Measurements from ENCODE around the gene BMP7.

BMP7 gene

DNA sequence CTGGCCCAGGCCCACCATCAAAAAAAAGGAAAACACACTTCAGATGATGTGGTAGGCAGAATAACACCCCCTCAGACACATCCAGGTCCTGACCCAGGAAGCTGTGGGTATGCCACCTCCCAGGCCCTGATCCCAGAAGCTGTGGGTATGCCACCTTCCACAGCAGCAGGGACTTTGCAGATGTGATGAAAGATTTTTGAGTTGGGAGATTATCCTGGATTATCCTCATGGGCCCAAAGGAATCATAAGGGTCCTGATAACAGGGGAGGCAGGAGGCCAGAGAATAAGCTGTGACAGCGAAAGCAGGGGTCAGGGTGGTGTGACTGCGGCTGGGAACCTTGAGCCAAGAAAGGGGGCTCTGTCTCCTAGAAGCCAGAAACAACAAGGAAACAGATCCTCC lies 55.0 kb downstream of the BMP7 start:
- DNase-seq (ENCODE audit: low spot score): no peak
- in situ Hi-C loops (cut with MboI; ENCODE audit: low pct_unique_long_range_greater_than_20kb, low sequenced_read_pairs, unreplicated experiment): no loop called here
- TF ChIP-seq, protein P1, sequence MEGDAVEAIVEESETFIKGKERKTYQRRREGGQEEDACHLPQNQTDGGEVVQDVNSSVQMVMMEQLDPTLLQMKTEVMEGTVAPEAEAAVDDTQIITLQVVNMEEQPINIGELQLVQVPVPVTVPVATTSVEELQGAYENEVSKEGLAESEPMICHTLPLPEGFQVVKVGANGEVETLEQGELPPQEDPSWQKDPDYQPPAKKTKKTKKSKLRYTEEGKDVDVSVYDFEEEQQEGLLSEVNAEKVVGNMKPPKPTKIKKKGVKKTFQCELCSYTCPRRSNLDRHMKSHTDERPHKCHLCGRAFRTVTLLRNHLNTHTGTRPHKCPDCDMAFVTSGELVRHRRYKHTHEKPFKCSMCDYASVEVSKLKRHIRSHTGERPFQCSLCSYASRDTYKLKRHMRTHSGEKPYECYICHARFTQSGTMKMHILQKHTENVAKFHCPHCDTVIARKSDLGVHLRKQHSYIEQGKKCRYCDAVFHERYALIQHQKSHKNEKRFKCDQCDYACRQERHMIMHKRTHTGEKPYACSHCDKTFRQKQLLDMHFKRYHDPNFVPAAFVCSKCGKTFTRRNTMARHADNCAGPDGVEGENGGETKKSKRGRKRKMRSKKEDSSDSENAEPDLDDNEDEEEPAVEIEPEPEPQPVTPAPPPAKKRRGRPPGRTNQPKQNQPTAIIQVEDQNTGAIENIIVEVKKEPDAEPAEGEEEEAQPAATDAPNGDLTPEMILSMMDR (IDR thresholded peaks at IDR 0.05; ENCODE audit: extremely low read depth, insufficient read depth, missing control alignments): no peak

DNA sequence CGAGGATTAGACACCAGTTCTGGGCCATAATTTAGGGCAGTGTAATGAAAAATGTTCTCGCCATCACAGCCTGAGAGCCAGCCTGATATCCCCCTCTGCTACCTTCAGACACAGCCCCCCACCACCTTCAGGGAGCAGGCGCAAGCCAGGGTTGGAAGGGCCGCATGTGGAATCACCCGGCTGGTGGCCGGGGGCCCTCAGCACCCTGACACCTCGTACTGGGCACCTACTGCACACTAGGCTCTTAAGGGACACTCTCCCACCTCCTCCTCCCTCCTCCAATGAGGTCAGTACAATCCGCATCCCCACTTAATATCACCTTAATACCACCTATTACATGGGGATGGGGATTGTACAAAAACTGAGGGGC lies 55.5 kb downstream of the BMP7 start:
- in situ Hi-C loops (cut with MboI; ENCODE audit: low pct_unique_long_range_greater_than_20kb, low sequenced_read_pairs, unreplicated experiment): no loop called here
- TF ChIP-seq, protein P1 (IDR thresholded peaks at IDR 0.05; ENCODE audit: extremely low read depth, insufficient read depth, missing control alignments): no peak
- no peak for DNase-seq (ENCODE audit: low spot score)

DNA sequence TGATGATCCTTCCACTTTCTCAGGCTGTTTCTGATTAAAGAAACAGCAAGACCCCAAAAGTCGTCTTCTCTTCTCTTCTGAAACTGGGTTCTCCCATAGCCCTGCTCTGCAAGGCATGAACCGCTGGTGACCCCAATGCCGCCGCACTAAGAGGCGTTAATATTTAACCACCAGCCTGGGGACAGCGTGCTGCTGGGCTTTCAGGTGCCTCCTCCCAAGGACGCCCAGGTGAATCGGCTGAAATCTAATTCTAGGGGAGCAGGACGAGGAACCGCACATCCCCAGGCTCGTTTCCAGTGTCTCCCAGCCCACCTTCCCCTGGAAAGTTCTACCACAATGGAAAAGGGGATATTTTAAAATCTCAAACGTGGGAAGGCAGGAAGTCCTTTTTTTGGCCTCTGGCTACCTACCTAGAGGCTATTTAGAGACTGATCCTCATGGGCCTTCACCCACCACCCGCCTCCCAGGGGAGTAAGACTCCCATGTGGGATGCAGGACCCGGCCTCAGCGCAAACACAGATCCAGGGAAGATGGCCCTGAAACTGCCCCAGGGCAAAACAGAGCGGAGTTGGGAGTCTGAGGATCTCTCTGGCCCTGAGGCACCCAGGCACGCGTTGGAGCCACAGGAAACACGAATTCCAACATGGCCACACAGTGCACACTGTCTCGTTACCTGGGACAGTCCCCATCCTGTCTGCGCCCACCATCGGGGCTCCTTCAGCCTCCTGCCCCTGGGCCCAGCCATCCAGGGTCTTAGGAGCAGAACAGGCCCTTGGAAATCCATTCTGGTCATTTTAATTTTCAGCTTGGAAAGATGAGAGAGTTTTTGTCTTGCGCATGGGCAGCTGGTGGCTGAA lies 56.2 kb downstream of the BMP7 start:
- TF ChIP-seq, protein P1 (IDR thresholded peaks at IDR 0.05; ENCODE audit: extremely low read depth, insufficient read depth, missing control alignments): no peak
- in situ Hi-C loops (cut with MboI; ENCODE audit: low pct_unique_long_range_greater_than_20kb, low sequenced_read_pairs, unreplicated experiment): no loop called here
- DNase-seq (ENCODE audit: low spot score): no peak

DNA sequence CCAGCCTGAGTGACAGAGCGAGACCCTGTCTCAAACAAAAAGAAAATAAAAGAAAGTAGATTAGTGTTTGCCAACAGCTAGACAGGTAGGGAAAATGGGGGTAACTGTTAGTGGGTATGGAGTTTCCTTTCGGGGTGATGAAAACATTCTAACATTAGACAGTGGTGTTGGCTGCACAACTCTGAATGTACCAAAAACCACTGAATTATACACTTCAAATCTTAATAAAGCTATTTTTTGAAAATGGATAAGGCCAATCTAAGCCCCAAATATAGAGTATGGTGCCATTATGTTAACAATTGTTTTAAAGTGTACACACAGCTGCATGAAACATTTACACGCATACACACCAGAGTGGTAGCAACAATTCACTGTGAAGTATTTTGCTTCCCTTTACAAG lies 57.0 kb downstream of the BMP7 start:
- TF ChIP-seq, protein P1 (IDR thresholded peaks at IDR 0.05; ENCODE audit: extremely low read depth, insufficient read depth, missing control alignments): no peak
- in situ Hi-C loops (cut with MboI; ENCODE audit: low pct_unique_long_range_greater_than_20kb, low sequenced_read_pairs, unreplicated experiment): no loop called here
- DNase-seq (ENCODE audit: low spot score): no peak

DNA sequence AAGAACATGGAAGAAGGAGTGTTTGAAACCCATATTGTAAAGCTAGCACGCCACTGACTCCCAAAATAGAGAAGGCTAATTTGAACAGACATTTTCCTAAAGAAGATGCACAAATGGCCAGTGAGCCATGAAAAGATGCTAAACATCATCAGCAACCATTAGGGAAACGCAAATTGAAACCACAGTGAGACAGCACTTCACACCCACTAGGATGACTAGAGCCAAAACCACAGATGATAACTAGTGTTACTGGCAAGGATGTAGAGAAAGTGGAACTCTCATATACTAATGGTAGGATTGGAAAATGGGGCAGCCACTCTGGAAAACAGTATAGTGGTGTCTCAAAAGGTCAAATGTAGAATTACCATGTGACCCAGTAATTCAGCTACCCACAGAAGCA lies 58.2 kb downstream of the BMP7 start:
- TF ChIP-seq, protein P1 (IDR thresholded peaks at IDR 0.05; ENCODE audit: extremely low read depth, insufficient read depth, missing control alignments): no peak
- in situ Hi-C loops (cut with MboI; ENCODE audit: low pct_unique_long_range_greater_than_20kb, low sequenced_read_pairs, unreplicated experiment): no loop called here
- DNase-seq (ENCODE audit: low spot score): no peak

DNA sequence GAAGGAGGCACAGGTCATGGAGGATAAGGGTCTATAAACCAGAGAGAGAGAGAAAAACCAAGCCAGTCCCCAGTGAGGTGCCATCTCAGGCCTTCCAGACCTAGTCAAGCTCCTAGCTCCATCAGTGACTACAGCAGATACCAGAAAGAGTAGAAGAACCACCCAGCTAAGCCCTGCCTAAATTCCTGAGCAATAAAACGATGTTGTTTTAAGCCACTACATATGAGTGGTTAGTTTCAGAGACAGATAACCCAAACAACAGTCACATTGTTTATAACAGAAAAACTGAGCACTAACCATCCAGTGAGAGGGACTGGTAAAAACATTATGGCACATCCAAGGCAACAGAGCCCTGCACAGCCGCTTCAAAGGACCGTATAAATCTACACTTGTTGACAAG lies 59.2 kb downstream of the BMP7 start:
- TF ChIP-seq, protein P1 (IDR thresholded peaks at IDR 0.05; ENCODE audit: extremely low read depth, insufficient read depth, missing control alignments): no peak
- no peak for DNase-seq (ENCODE audit: low spot score)
- in situ Hi-C loops (cut with MboI; ENCODE audit: low pct_unique_long_range_greater_than_20kb, low sequenced_read_pairs, unreplicated experiment): no loop called here
